GM23248 (cell line): Measurements from ENCODE around the gene SHPK.

ENCODE experiments used
- EZH2 ChIP-seq: fragments of 200-600 bp; sonication (generic); IDR thresholded peaks from 2 replicates; pipeline ENCODE4 v1.6.1; 2018; ENCODE audit warnings: antibody characterized with exemption, mild to moderate bottlenecking; ENCODE audit not compliant: insufficient read depth, poor library complexity, severe bottlenecking
- EZH2phosphoT487 ChIP-seq: fragments of 200-600 bp; sonication (generic); IDR thresholded peaks from 2 replicates; pipeline ENCODE4 v1.6.1; 2018; ENCODE audit warnings: antibody characterized with exemption, moderate library complexity, mild to moderate bottlenecking, low read depth; ENCODE audit not compliant: insufficient read depth

DNA sequence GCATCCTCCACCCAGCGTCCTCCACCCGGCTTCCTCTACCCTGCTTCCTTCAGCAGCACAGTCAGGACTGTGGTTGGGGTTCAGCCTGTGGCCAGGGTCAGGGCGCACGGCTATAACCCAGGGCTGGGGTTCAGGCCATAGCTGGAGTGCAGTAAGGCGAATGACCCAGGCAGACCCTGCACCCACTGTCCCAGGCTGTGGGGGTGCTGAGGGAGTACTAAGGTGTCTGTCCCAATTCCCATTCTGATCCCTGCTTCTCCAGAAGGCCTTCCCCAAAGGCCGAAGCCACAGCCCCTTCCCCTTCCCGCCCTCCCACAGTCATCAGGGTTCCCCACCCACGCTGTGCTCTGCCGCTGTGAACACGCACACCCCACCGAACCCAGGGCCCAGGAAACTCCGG lies 45.0 kb upstream of the SHPK start:
- no peak for TF ChIP-seq EZH2phosphoT487
- no peak for TF ChIP-seq EZH2
